ENCODE results near the gene AKT2. TPM values are rescaled to one million over a fixed set of nuclear protein-coding genes. Genes with fewer than 3 reads are reported as not detected.

Gene AKT2
- total and polyA plus RNA-seq, 2 of the 8 experiments (the other 6 are each of a cell fraction or from before 2014, with no cell fraction given), result 151 to 183 TPM

- CTCF ChIA-PET (ENCODE audit: partially characterized antibody), result interaction anchor here (0.7 to 2.1 kb wide), 5 partner anchors 16 to 277 kb away, joined by 3 to 10 read pairs (median 4); partner anchors contain the start of gene TTC9B
Measured at GRCh38 chr19:40247178-40247577, 38.0 kb downstream of the AKT2 start.

More at GRCh38 chr19:40247178-40247577, 38.0 kb downstream of the AKT2 start:
- WGBS, 2 experiments (ENCODE audit: extremely low coverage in 1 of 2, insufficient coverage in 1 of 2, insufficient read length in 1 of 2, insufficient replicate concordance in 2 of 2, low coverage in 1 of 2, low lambda C conversion rate in 2 of 2, missing lambda C conversion rate in 1 of 2), result 85% methylated on average over 6 of the region's 6 CpGs; no CpG with 5 or more reads in 1 of the 2 experiments
- Histone ChIP-seq H2BK12ac (ENCODE audit: low read depth, low read length) (no peak overlapping the region), H3K9me3 (ENCODE audit: insufficient read depth in 2 of 2, low read depth in 1 of 2, low read length in 1 of 2) (no peaks in the 10 kb centered on the region), H4K91ac (replicated peaks; ENCODE audit: insufficient read length, low read length) (no peak overlapping the region), H2AK5ac (ENCODE audit: low read depth, low read length) (no peak overlapping the region), H3K14ac (ENCODE audit: insufficient read length) (no peak overlapping the region), H3K18ac (ENCODE audit: extremely low read depth, low read length) (no peak overlapping the region), H3K23me2 (ENCODE audit: low read depth, low read length) (no peaks in the 10 kb centered on the region), H3K79me2 (ENCODE audit: control insufficient read depth in 1 of 2, insufficient read depth in 2 of 2, low read length in 2 of 2) (peaks cover 0 to 6% of the 10 kb centered on the region in 2 experiments; a peak in 1 of 4 replicates), H3K79me1 (ENCODE audit: low read depth, low read length) (peaks cover 5% of the 10 kb centered on the region; the same call in 1 of the 2 replicates), H2BK15ac (ENCODE audit: low read length) (no peak overlapping the region), H3K27ac (ENCODE audit: low read depth, low read length) (no peak overlapping the region), H3K4me1 (replicated peaks in 1 of 4; ENCODE audit: control insufficient read depth in 3 of 4, insufficient read depth in 4 of 4, low read length in 3 of 4) (peaks cover 0 to 3% (median under 1%) of the 10 kb centered on the region in 4 experiments; a peak in 3 of 7 replicates), H3K9ac (replicated peaks in 1 of 4; ENCODE audit: extremely low read depth in 1 of 4, low read depth in 3 of 4, low read length in 3 of 4) (no peak overlapping the region), H3K23ac (ENCODE audit: insufficient read length) (no peak overlapping the region), H3K4ac (replicated peaks; ENCODE audit: insufficient read length, low read depth, low read length) (no peak overlapping the region), H2AFZ (ENCODE audit: low read length) (no peak overlapping the region), H2BK120ac (replicated peaks; ENCODE audit: low read depth, low read length) (no peak overlapping the region), H3K56ac (replicated peaks; ENCODE audit: insufficient read length, low read depth, low read length) (no peak overlapping the region), H4K20me1 (replicated peaks in 1 of 2; ENCODE audit: control insufficient read depth in 1 of 2, insufficient read depth in 2 of 2, low read length in 2 of 2) (peaks cover 2 to 3% of the 10 kb centered on the region in 2 experiments), H4K5ac (ENCODE audit: insufficient read length, low read depth, low read length) (no peak overlapping the region), H3K36me3 (ENCODE audit: control insufficient read depth in 2 of 4, insufficient read depth in 4 of 4, low read length in 3 of 4) (peaks cover 0 to 4% (median 1%) of the 10 kb centered on the region in 4 experiments; a peak in 3 of 8 replicates), H3K4me2 (ENCODE audit: insufficient read depth in 1 of 2, low read depth in 2 of 2, low read length in 2 of 2) (no peak overlapping the region), H3K4me3 (ENCODE audit: extremely low read depth in 1 of 4, insufficient read depth in 2 of 4, low read depth in 3 of 4, low read length in 4 of 4) (no peak overlapping the region), H4K8ac (ENCODE audit: extremely low read depth, insufficient read depth, low read length) (no peak overlapping the region), H2BK20ac (ENCODE audit: low read length) (no peak overlapping the region), H3K27me3 (replicated peaks in 1 of 4; ENCODE audit: control insufficient read depth in 3 of 4, extremely low read depth in 1 of 4, insufficient read depth in 3 of 4, low read length in 3 of 4) (no peaks in the 10 kb centered on the region), H2BK5ac (ENCODE audit: low read depth, low read length) (no peak overlapping the region)
- POLR2A ChIA-PET (ENCODE audit: partially characterized antibody), result interaction anchor here (0.5 to 1.7 kb wide), 4 partner anchors 11 to 46 kb away, joined by 3 to 4 read pairs (median 3); no protein-coding TSS in a partner anchor
- TF ChIP-seq BCL11A (IDR thresholded peaks at IDR 0.05; ENCODE audit: low read depth in 2 of 2, low read length in 2 of 2), result no peak
- TF ChIP-seq EZH2 (IDR thresholded peaks at IDR 0.05; ENCODE audit: low read depth, low read length, severe bottlenecking), result no peak
- TF ChIP-seq ASH2L (IDR thresholded peaks at IDR 0.05; ENCODE audit: low read length), result no peak
- TF ChIP-seq YY1 (IDR thresholded peaks at IDR 0.05; ENCODE audit: low read depth, low read length), result no peak
- TF ChIP-seq KDM5A (IDR thresholded peaks at IDR 0.05; ENCODE audit: low read length), result no peak
- no peak for TF ChIP-seq MAX (IDR thresholded peaks at IDR 0.05)
- no peak for TF ChIP-seq NRF1 (IDR thresholded peaks at IDR 0.05; ENCODE audit: low read depth, low read length)
- no peak for TF ChIP-seq TEAD4 (IDR thresholded peaks at IDR 0.05; ENCODE audit: low read depth, low read length)
- FAIRE-seq, result no peak
- DNase-seq (ENCODE audit: low read depth in 1 of 2, low spot score in 2 of 2), result no peak

Data from H1 (cell line).